Measurements from ENCODE around the gene TMEM248. TPM values are rescaled to one million over a fixed set of nuclear protein-coding genes. Genes with fewer than 3 reads are reported as not detected.
"Not testable (repeated sequence)": the region's sequence is repeated elsewhere in the genome, so short reads cannot be mapped to it uniquely, and the experiment has no call there.

The TMEM248 gene
- total RNA-seq, 1 donor from 2014 or later = 85.1 TPM

DNA sequence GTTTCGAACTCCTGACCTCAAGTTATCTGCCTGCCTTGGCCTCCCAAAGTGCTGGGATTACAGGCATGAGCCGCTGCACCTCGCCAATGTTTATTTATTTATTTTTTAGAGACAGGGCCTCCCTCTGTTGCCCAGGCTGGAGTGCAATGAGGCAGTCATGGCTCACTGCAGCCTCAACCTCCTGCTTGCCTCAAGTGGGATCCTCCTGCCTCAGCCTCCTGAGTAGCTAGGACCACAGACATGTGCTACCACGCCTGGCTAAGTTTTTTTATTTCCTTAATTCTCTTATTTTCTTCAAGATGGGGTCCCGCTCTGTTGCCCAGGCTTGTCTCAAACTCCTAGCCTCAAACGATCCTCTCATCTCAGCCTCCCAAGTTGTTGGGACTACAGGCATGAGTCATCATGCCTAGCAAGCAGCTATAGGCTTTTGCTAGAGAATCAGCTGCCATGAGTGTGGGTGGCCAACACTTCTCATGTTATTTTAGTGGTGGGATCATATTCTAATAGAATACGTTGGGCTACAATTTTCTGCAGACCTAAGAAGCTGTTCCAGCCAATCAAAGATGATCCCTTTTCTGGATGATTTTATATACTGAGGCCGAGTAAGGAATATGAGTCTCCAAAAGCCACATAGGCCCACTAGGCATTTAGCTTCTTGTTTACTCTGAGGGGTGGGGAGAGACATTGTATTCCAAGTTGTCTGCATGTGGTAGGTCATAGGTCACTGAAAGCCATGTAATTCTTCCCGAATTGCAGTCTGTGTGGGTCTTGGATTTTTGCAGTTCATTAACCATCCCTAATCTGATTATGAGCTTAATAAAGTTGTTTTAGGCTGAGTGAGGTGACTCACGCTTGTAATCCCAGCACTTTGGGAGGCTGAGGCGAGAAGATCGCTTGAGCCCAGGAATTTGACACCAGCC, 7.6 kb upstream of the TMEM248 start:
- no peaks in the 10 kb centered on the region for H3K9me3 Mint-ChIP-seq
- no peak overlapping the region for H3K4me3 Mint-ChIP-seq
- no peaks in the 10 kb centered on the region for H3K27me3 Mint-ChIP-seq (ENCODE audit: low read depth)
- no peaks in the 10 kb centered on the region for H3K4me1 Mint-ChIP-seq
- no peaks in the 10 kb centered on the region for H3K36me3 Mint-ChIP-seq
- H3K27ac Mint-ChIP-seq = no peak overlapping the region
- DNase-seq (ENCODE audit: low spot score in 2 of 2, unreplicated experiment in 2 of 2) = no peak
- TF ChIP-seq, protein P1, sequence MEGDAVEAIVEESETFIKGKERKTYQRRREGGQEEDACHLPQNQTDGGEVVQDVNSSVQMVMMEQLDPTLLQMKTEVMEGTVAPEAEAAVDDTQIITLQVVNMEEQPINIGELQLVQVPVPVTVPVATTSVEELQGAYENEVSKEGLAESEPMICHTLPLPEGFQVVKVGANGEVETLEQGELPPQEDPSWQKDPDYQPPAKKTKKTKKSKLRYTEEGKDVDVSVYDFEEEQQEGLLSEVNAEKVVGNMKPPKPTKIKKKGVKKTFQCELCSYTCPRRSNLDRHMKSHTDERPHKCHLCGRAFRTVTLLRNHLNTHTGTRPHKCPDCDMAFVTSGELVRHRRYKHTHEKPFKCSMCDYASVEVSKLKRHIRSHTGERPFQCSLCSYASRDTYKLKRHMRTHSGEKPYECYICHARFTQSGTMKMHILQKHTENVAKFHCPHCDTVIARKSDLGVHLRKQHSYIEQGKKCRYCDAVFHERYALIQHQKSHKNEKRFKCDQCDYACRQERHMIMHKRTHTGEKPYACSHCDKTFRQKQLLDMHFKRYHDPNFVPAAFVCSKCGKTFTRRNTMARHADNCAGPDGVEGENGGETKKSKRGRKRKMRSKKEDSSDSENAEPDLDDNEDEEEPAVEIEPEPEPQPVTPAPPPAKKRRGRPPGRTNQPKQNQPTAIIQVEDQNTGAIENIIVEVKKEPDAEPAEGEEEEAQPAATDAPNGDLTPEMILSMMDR (IDR thresholded peaks at IDR 0.05; ENCODE audit: unreplicated experiment) = no peak

DNA sequence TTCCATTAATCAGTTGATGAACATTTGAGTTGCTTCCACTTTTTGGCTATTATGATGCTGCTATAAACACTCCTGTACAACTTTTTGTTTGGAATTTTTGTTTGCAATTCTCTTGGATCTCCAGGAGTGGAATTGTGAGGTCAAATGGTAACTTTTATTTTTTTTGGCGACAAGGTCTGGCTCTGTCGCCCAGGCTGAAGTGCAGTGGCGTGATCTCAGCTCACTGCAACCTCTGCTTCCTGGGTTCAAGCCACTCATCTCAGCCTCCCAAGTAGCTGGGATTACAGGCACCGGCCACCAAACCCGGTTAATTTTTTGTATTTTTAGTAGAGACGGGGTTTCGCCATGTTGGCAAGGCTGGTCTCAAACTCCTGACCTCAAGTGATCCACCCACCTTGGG, 3.1 kb upstream of the TMEM248 start:
- not testable (repeated sequence) for DNase-seq (ENCODE audit: low spot score in 2 of 2, unreplicated experiment in 2 of 2); H3K36me3 Mint-ChIP-seq; H3K9me3 Mint-ChIP-seq; H3K27ac Mint-ChIP-seq; H3K4me3 Mint-ChIP-seq; H3K27me3 Mint-ChIP-seq (ENCODE audit: low read depth)
- H3K4me1 Mint-ChIP-seq = peaks cover 13% of the 10 kb centered on the region

DNA sequence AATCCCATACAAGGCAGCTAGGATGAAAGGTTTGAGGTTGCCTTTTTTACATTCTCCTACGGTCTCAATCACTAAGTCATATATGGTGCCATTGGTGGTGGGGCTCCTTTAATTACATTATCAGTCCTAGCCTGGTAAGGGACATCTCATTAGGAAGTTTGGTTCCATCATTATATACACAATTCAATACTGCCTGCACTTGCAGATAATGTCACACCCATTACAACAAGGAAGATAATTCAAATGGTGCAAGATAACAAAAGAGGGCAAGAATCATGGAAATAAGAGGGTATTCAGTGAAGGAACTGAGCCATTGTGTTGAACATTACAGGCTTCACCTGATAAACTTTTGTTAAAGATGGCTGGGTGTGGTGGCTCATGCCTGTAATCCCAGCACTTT, 1.7 kb upstream of the TMEM248 start:
- Mint-ChIP-seq H3K27me3 (ENCODE audit: low read depth) (no peaks in the 10 kb centered on the region), H3K4me3 (peak overlapping the region; percentile 20), H3K9me3 (no peaks in the 10 kb centered on the region), H3K36me3 (no peaks in the 10 kb centered on the region), H3K4me1 (peaks cover 13% of the 10 kb centered on the region), H3K27ac (no peak overlapping the region)
- DNase-seq (ENCODE audit: low spot score in 2 of 2, unreplicated experiment in 2 of 2) = no peak
- TF ChIP-seq, protein P1 (IDR thresholded peaks at IDR 0.05; ENCODE audit: unreplicated experiment) = no peak

DNA sequence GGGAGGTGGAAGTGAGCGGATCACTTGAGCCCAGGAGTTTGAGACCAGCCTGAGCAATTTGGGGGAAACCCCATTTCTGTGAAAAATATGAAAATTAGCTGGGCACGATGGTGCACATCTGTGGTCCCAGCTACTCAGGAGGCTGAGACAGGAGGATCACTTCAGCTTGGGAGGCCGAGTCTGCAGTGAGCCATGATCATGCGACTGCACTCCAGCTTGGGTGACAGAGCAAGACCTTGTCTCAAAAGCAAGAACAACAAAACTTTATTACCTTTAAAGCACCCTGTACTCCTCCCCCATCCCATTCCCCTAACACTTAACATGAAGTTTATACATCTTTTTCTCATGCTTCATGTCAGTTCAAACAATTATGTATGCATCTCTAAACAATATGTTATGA, 1.3 kb upstream of the TMEM248 start:
- H3K9me3 Mint-ChIP-seq = no peaks in the 10 kb centered on the region
- no peak for DNase-seq (ENCODE audit: low spot score in 2 of 2, unreplicated experiment in 2 of 2)
- H3K27ac Mint-ChIP-seq = no peak overlapping the region
- H3K27me3 Mint-ChIP-seq (ENCODE audit: low read depth) = no peaks in the 10 kb centered on the region
- TF ChIP-seq, protein P1 (IDR thresholded peaks at IDR 0.05; ENCODE audit: unreplicated experiment) = no peak
- peaks cover 13% of the 10 kb centered on the region for H3K4me1 Mint-ChIP-seq
- peak overlapping the region; percentile 20 for H3K4me3 Mint-ChIP-seq
- H3K36me3 Mint-ChIP-seq = no peaks in the 10 kb centered on the region

DNA sequence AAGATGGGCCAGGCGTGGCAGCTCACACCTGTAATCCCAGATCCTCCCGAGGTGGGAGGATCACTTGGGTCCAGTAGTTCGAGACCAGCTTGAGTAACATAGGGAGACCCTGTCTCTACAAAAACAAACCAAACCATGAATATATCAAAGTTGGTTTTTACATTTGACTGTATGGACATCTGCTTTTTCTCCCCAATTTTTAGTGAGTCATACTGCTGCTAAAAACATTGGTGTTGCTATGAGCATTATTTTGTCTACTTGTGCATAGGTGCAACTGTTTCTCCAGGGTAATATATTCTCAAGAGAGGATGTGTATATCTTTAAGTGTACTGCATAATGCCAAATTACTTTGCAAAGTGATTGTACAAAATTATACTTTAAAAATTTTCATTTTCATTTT, 769 bp upstream of the TMEM248 start:
- no peak for DNase-seq (ENCODE audit: low spot score in 2 of 2, unreplicated experiment in 2 of 2)
- no peaks in the 10 kb centered on the region for H3K9me3 Mint-ChIP-seq
- TF ChIP-seq, protein P1 (IDR thresholded peaks at IDR 0.05; ENCODE audit: unreplicated experiment) = no peak
- no peaks in the 10 kb centered on the region for H3K27me3 Mint-ChIP-seq (ENCODE audit: low read depth)
- peaks cover under 1% of the 10 kb centered on the region for H3K36me3 Mint-ChIP-seq
- peak overlapping the region; percentile 47 for H3K4me3 Mint-ChIP-seq
- H3K27ac Mint-ChIP-seq = no peak overlapping the region
- peaks cover 14% of the 10 kb centered on the region for H3K4me1 Mint-ChIP-seq

DNA sequence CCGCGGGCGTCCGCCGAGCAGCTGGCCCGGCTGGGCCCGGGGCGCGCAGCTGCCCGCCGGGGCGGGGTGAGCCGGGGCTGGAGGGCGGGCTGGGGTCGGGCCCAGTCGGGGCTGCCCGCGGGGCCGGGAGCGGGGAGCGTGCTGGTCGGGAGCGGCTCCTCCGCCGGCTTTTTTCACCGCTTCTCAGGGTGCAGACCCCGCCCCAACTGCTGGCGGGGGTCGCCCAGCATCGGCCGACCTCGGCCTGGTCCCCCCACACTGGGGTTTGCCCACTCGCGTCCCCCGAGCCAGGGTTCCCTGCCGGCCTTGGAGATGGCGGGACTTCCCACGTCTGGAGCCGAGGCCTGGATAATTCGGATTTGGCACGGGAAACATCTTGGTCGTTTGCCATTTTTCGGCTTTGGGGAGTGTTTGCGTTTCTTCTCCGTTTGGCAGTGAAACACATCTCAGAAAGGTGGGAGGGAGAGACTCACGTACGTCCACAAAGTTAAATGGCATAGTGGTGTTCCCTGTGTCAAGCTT, 432 bp downstream of the TMEM248 start:
- H3K4me3 Mint-ChIP-seq = peak overlapping the region; percentile 81
- TF ChIP-seq, protein P1 (IDR thresholded peaks at IDR 0.05; ENCODE audit: unreplicated experiment) = no peak
- peak overlapping the region; percentile 96 for H3K27ac Mint-ChIP-seq
- peak in 1 of 2 experiments; percentile 59 for DNase-seq (ENCODE audit: low spot score in 2 of 2, unreplicated experiment in 2 of 2)
- H3K27me3 Mint-ChIP-seq (ENCODE audit: low read depth) = no peaks in the 10 kb centered on the region
- H3K36me3 Mint-ChIP-seq = peaks cover 5% of the 10 kb centered on the region
- H3K9me3 Mint-ChIP-seq = no peaks in the 10 kb centered on the region
- peaks cover 16% of the 10 kb centered on the region for H3K4me1 Mint-ChIP-seq

Measured in mesothelial cell of epicardium (in vitro differentiated cells).